ENCODE data around the gene PTPN20.

DNA sequence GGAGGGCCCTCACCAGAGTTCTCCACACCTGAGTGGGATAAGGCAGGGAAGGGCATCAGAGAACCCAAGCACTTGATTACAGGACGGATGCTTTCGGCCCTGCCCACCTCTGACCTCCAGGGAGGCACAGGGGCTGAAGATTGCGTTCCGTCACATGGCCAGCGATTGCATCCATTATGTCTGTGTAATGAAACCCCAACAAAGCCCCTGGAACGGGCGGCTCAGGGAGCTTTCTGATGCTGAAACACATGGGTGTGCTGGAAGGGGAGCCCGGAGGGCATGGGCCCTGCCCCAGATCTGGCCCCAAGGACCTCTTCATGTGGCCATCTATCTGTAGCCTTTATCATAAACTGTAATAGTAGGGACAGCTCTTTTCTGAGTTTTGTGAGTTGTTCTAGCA, 117.2 kb downstream of the PTPN20 start:
- TF ChIP-seq, protein P1, sequence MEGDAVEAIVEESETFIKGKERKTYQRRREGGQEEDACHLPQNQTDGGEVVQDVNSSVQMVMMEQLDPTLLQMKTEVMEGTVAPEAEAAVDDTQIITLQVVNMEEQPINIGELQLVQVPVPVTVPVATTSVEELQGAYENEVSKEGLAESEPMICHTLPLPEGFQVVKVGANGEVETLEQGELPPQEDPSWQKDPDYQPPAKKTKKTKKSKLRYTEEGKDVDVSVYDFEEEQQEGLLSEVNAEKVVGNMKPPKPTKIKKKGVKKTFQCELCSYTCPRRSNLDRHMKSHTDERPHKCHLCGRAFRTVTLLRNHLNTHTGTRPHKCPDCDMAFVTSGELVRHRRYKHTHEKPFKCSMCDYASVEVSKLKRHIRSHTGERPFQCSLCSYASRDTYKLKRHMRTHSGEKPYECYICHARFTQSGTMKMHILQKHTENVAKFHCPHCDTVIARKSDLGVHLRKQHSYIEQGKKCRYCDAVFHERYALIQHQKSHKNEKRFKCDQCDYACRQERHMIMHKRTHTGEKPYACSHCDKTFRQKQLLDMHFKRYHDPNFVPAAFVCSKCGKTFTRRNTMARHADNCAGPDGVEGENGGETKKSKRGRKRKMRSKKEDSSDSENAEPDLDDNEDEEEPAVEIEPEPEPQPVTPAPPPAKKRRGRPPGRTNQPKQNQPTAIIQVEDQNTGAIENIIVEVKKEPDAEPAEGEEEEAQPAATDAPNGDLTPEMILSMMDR (IDR thresholded peaks at IDR 0.05): no peak
- TF ChIP-seq POLR2A (IDR thresholded peaks at IDR 0.05): no peak

All from tibial nerve (tissue), 3 donors.